Measurements from ENCODE around the gene RBM26.
A peak's percentile ranks its signal among the peaks of the same experiment; 100 is the strongest.

RBM26 gene, protein sequence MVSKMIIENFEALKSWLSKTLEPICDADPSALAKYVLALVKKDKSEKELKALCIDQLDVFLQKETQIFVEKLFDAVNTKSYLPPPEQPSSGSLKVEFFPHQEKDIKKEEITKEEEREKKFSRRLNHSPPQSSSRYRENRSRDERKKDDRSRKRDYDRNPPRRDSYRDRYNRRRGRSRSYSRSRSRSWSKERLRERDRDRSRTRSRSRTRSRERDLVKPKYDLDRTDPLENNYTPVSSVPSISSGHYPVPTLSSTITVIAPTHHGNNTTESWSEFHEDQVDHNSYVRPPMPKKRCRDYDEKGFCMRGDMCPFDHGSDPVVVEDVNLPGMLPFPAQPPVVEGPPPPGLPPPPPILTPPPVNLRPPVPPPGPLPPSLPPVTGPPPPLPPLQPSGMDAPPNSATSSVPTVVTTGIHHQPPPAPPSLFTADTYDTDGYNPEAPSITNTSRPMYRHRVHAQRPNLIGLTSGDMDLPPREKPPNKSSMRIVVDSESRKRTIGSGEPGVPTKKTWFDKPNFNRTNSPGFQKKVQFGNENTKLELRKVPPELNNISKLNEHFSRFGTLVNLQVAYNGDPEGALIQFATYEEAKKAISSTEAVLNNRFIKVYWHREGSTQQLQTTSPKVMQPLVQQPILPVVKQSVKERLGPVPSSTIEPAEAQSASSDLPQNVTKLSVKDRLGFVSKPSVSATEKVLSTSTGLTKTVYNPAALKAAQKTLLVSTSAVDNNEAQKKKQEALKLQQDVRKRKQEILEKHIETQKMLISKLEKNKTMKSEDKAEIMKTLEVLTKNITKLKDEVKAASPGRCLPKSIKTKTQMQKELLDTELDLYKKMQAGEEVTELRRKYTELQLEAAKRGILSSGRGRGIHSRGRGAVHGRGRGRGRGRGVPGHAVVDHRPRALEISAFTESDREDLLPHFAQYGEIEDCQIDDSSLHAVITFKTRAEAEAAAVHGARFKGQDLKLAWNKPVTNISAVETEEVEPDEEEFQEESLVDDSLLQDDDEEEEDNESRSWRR

DNA sequence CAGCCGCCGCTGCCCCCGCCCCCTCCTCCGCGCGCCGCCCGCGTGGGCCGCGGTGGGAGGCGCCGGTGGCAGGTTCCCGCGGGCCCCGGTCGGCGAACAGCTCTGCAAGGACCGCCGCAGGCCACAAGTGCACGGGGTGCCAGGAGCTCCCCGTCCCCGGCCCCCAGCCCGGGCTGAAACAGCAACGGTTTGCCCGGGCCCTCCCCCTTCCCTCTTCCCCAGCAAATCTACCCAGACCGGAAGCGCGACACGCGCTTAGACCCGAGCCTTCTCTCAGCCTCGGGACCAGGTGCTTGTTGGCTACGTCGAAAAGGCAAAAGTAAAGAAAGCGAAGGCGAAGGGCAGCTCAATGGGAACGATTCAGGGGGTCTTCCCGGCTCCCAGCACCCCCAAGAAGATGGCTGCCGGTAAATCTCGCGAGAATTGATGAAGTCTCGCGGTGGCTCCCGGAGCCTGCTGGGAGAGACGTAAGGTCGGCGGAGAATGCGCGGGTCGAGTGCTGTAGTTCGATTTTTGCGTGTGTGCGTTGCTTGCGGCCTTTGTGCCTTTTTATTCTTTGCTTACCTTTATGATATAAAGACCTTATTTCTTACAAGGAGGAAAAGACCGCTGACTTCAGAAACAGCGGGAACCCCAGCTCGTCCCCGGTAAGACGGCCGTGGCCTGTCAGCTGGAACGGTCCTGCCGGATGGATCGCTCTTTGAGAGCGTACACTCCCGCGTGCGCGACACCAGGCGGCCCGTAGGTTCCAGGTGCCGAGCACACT is at the start of gene RBM26:
Gene RBM26 (minus strand): TSS at position 425 of the 766 bp plus-strand sequence. CDS start 481 bp downstream, outside the sequence.
- DNase-seq (ENCODE audit: low read depth in 2 of 2), result peak; percentile 92 to 93

DNA sequence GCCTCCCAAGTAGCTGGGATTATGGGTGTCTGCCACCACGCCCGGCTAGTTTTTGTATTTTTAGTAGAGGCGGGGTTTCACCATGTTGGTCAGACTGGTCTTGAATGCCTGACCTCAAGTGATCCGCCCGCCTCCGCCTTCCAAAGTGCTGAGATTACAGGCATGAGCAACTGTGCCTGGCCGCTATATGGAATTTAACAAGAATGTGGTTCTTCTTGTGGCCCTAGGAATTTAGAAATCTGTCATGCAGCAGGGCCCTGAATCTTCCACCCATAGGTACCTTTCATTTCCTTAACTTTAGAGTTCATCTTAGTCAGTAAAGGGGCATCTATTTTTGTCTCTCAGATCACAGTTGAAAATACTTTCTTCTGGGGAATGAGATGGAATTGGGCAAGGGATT is 49.3 kb upstream of the RBM26 start:
- DNase-seq (ENCODE audit: low read depth in 2 of 2), result no peak

DNA sequence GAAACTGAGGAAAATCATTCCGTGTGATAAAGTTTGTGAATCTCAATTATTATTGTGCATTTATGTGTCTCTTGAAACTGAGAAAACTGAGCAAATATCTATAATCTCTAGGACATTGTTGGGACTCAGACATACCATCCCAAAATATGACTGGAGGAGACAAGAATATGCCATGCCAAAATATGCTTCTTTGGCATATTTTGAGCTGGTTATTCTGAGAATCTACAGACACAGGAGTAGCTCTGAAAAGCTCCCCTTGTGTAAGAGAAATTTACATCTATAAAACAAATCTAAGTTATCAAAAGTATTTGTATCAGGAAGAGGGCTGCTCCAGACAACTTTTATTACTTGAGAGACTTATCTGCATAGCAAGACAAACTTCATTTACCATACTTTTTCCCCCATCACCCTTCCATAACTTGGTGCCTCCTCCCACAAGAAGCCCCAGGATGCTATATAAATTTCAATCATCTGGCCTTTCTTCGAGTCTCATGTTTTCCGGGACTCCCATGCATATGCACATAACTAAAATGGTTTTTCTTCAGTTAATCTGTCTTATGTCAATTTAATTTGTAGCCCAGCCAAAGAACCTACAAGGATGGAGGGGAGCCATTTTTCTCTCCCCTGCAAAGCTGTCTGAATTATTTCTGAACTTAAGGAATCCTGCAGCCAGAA is 46.3 kb upstream of the RBM26 start:
- no peak for DNase-seq (ENCODE audit: low read depth in 2 of 2)

DNA sequence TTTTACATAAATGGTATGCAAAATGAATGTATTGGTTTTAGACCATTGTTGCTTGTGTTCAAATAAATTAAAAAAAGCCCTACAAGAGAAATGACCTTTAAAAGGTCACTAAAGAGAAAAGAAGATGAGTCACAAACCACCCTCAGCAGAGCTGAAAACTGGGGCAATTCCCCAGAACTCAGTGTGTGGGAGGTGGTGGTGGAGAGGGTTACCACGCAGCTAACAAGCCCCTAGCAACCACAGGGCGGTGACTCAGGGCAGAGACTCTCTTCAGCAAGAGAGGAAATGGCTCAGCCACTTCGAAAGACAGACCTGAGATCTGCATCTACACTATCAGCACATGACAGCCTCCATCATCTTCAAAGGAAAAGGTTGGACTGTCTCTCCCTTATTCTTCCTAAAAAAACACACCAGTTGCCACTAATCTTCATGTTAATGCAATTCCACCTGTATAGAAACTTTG is 45.5 kb upstream of the RBM26 start:
- peak; percentile 84 to 85 for DNase-seq (ENCODE audit: low read depth in 2 of 2)

DNA sequence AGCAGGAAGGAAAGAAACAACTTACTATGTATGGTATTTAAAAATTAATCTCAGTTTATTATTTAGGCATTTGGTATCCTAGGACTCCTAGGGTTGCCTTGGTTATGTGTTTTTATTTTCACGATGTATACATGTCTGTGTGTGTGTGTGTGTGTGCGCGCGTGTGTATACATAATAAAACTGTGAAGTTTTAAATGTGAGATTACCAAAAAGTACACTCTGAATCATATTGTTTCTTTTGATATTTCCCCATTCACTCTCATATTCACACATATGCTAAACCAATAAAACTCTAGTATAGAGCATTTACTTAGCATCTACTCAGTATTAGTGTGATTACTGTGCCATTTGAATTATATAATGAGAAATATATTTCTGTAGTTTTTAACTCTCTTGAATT is 44.1 kb upstream of the RBM26 start:
- no peak for DNase-seq (ENCODE audit: low read depth in 2 of 2)

DNA sequence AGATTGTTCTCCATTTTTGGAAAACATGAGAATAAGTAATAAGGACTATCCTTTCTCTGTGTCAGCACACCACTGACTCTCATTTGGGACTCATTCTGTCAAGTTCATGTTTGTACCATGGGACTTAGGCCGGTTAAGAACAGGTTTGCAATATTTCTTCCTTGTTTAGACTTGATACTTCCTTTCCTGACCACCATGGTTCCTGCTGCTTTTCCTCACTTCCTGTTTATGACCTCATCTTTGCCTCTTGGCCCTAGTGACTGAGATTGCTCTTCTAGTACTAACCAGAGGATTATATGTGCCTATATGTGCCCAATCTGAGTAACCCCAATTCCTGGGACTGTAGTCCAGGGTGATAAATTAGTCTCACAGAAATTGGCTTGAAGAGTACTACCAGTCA is 42.4 kb upstream of the RBM26 start:
- no peak for DNase-seq (ENCODE audit: low read depth in 2 of 2)

DNA sequence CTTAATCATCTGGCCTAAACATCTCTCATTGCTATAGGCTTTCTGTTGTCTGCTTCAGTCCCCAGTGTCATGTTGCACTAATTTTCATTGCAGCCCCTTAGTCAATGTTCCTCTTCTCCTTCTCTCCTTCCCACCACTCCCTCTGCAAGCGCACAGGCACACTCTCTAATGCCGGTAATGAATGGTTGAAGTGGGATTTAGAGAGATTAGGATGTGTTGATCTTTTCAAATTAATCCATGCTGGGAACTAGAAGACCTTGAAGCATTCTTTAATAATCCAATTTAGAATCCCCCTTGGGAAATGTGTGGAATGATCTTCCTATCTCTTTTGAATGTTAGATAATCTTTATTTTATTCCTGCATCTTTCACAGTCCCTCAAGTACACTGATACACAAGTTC is 41.7 kb upstream of the RBM26 start:
- no peak for DNase-seq (ENCODE audit: low read depth in 2 of 2)

DNA sequence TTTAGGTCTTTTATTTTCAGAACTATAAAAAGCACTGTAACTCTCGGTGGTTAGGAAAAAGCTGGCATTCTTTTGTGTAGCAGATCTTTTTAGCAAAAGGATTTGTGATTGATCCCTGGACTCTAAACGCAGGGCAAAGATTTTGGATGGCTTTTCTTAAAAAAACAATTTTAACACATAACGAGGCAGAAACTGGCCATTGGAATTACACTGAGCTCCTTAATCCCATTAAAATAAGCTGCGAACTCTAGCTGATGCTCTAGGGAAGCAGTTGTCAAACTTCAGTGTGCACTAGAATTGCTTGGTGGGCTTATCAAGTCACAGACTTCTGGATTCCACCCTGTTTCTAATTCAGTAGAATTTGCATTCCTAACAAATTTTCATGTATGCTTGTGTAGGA is 41.1 kb upstream of the RBM26 start:
- DNase-seq (ENCODE audit: low read depth in 2 of 2), result no peak

DNA sequence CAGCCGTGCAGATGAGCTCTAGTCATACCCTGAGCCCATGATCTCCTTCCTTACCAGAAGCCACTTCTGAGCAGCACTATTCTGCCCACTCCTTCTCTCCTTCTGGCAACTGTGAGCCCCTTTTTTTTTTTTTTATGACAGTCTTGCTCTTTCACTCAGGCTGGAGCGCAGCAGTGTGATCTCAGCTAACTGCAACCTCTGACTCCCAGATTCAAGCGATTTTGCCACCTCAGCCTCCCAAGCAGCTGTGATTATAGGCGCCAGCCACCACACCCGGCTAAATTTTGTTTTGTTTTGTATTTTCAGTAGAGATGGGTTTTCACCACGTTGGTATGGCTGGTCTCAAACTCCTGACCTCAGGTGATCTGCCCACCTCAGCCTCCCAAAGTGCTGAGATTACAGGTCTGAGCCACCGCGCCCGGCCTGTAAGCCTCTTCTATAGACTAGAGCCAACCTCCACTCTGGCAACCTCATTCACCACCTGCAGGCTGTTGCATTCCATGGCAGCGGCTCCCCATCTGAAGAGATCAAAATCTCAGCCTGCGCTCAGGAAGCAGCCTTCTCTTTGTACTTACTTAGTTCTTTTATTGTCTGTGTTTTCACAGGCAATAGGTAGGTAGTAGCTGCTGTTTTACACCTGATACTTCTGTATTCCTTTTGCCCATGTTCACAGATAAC is 40.1 kb upstream of the RBM26 start:
- peak in 1 of 2 donors; percentile 12 for DNase-seq (ENCODE audit: low read depth in 2 of 2)

DNA sequence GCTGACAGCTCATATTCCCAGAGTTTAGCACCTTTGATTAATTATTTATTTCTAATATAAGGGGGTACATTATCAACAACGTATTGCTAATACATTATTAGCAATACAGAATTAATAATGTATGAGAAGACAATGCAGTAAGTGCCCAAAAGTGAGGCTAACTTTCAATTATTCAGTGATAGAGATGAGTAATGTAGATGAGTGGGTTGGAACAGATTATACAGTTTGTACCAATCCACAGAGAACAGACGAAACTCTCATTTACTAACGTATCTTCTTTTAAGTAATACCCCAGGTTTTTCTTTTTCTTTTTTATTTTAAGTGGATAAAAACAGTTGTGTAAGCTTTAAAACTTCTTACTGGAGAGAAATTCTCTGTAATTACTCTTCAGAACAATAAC is 36.7 kb upstream of the RBM26 start:
- DNase-seq (ENCODE audit: low read depth in 2 of 2), result no peak

DNA sequence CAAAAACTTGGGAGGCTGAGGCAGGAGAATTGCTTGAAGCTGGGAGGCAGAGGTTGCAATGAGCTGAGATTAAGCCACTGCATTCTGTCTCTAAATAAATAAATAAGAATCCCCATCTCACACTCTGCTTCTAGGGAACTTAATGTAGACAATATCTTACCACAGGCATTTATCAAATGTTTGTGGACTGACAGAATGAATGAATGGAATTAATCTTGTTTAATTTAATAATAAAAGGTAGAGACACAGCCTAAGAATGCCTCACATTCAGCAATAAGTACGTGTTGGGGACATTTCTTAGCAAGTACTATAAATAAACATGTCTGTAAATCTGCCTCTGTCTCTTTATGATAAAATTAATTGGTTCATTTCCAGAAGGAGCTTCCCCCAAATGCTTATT is 36.2 kb upstream of the RBM26 start:
- no peak for DNase-seq (ENCODE audit: low read depth in 2 of 2)

DNA sequence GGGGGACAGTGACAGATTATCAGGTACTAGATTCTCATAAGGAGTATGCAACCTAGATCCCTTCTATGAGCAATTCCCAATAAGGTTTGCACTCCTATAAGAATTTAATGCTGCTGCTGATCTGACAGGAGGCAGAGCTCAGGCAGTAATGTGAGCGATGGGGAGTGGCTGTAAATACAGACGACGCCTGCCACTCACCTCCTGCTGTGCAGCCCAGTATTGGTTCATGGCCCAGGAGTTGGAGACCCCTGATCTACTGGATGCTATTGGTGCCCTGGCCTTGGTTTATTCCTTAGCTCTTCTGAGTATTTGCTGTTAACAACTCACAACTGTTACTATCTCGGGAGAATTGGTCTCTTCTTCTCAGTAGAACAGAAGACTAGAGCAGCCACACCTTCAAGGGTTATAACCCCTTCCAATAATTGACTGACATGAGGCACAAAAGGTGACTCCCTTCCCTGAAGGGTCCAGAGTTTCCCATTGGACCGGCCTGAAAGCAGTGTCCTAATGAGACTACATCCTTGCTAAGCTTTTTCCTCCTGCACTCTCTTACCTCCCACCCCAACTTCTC is 35.0 kb upstream of the RBM26 start:
- no peak for DNase-seq (ENCODE audit: low read depth in 2 of 2)

DNA sequence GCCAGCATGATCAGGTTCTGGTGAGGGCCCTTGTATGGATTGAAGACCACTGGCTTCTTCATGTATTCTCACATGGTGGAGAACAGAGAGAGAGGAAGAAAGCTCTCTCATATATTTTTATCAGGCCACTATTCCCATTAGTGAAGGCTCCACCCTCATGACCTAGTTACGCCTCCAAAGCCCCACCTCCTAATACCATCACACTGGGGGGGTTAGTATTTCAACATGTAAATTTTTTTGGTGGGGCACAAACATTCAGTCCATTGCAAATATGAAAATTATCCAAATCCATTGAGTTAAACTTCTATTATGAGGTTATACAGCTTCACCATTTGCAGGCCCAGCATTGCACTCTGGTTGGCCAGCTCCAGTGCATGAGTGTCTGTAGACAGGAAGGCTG is 33.2 kb upstream of the RBM26 start:
- DNase-seq (ENCODE audit: low read depth in 2 of 2), result no peak

DNA sequence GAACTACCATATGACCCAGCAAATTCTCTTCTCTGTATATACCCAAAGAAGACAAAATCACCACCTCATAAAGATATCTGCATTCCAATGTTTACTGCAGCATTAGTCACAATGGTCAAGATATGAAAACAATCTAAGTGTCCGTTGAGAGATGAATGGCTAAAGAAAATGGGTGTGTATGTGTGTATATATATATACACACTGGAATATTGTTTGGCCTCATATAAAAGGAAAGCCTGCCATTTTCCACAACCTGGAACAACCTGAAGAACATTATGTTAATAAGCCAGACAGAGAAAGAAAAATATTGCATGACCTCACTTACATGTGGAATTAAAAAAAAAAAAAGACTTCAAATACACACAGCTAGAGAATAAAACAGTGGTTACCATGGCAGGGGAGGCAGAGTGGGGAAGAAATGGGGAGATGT is 29.5 kb upstream of the RBM26 start:
- no peak for DNase-seq (ENCODE audit: low read depth in 2 of 2)

DNA sequence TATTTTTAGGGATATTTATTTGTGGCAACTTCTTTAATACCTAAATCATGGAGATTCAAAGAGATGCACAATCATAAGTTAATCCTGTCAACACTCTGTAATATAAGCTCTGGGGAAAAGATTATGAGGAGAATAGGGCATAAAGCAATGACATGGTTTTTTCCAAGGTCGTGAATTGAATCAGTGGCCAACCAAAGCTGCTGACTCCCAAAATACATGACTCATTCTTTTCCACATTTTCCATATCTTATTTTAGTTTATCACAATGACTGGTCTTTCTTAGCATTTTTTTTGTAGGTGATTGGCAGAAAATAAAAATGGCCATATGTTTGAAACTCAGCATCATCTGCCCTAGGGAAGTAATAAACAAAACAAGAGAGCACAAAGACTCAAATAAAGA is 28.5 kb upstream of the RBM26 start:
- DNase-seq (ENCODE audit: low read depth in 2 of 2), result no peak

DNA sequence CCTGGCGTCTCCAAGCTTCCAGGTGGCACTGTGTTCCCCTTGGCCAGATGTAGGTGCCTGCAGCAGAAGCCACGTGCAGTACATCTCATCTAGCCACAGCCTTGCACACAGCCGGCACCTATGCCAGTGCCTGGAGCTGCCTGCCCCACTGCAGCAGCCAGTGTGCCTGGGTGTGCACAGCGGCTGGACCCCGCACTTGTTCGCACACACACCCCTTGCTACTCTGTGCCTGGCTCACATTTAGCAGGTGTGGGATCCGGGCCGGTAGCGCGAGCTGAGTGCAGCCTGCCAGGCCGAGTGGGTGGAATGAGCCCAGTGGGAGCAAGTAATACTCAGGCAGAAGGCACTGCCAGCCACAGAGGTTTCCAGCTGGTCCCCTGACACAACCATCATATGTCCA is 26.9 kb upstream of the RBM26 start:
- no peak for DNase-seq (ENCODE audit: low read depth in 2 of 2)

DNA sequence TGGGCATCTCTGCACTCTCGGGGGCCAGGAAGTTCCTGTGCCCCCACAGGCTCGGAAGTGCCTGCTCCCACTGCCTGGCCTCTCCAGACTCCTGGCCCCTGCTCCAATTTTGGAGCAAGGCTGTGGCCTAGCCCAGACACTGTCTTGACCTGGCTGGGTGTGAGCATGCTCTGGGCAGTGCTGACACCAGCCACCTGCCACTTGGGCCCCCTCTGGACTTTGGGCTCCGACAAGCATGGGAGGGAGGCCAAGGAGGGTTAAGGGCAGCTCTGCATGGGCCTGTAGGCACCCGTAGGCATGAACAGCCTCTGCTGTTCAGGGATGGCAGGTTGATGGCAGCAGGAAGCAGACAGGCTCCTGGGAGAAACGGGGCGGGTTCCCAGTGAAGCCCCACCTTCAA is 26.0 kb upstream of the RBM26 start:
- DNase-seq (ENCODE audit: low read depth in 2 of 2), result no peak

DNA sequence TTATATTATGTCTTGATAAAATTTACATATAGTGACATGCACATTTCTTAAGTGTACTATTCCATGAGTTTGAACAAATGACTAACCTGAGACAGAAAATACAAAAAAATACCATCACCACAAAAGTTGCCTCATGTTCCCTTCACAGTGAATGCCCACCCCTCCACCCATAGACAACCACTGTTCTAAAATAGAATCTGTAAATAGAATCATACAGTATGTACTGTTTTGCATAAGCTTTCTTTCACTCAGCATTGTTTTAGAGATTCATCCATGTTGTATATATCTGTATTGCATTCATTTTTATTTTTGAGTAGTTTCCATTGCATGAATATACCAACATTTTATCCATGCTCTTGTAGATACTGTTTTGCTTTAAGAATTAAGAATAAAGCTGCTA is 23.3 kb upstream of the RBM26 start:
- DNase-seq (ENCODE audit: low read depth in 2 of 2), result no peak

DNA sequence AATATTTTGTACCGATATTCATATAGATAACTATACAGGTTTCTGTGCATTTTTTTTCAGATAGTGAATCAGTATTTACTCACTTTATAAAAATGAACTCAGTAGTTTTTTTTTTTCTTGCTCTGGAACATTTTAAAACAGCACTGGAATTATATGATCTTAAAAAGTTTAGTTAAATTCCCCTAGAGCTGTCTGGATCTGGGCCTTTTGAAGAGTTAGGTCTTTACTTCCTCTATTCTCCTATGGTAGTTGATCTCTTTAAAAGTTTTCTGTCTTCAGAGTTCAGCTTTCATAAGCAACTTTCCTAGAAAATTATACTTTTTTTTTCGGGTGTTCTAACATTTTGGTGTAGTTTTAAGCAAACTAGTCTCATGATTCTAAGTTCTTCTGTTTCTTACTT is 21.8 kb upstream of the RBM26 start:
- no peak for DNase-seq (ENCODE audit: low read depth in 2 of 2)

DNA sequence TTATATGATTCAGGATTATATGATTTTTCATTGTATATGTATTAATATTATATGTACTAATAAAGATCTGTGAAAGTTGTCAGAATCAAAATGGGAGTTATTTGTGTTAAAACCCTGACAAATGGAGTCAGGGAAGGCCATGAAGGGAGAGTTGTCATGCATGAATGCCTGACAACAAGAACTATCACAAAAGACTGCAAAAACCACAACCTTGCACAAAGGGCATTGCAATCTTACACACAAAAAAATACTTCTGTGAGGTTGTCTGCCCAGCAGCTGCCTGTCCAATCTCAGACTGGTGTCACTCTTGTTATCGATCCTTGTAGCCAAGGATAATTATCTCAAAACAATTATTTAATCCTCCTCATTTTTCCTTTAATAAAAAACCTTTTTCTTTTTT is 21.2 kb upstream of the RBM26 start:
- DNase-seq (ENCODE audit: low read depth in 2 of 2), result no peak
